ENCODE data around the gene FHIT. TPM values are rescaled to one million over a fixed set of nuclear protein-coding genes. Genes with fewer than 3 reads are reported as not detected.
"Not testable (repeated sequence)": the region's sequence is repeated elsewhere in the genome, so short reads cannot be mapped to it uniquely, and the experiment has no call there.

FHIT gene
- total RNA-seq, 1 experiment from 2014 or later: 0.34 TPM

DNA sequence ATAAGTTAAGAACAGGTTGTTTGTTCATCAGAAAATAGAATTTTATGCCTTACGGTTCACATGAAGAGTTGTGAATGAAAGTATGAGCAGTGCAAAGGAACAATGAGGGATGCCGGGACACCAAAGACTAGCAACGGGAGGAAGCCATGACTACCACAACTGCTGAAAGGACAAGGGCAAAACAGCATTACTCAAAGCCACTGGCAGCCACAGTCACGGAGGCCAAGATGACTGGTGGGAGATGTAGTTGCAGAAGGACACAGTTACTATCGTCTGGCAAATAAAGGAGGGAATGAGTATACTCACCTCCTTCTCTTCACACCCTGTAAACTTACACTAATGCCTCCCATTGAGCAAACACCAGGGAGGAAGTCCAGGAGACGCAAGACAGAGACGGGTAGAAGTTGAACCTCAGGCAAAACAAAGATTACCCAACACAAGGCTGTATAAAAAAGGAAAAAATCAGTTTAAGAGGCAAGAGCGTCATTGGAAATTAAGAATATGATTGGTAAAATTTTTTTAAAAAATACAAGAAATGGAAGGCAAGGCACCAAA lies 675.5 kb downstream of the FHIT start:
- no peak for DNase-seq (ENCODE audit: low read depth)

DNA sequence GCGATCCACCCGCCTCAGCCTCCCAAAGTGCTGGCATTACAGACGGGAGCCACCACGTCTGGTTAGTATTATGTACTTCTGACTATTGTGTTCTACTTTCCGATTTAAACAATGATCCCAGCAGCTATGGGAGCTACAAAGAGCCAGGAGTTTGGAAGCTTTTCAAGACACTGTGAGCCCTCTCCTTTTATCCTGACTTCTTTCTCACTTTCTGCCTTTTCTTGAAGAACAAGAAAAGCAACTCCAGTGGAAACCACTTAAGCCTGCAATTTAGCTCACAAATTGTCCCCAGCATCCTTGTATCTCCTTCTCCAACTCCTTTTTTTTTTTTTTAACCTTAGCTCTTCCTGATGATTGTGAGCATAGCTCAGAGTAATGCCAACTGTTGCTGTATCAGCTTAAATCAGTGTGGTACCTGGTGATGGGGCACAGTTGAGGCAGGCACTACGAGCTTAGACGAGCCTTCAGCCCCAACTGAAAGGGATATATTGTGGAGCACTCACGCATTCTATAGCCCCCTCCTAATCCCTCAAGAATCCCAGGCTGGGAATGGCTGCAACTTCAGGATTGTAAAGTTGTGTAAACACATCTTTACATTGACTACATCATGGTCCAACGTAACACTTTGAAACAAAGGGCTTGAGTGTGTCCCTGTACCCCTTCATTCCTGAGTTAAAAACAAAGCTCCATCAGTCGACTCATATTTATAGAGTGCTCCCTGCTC lies 677.0 kb downstream of the FHIT start:
- no peak for DNase-seq (ENCODE audit: low read depth)

DNA sequence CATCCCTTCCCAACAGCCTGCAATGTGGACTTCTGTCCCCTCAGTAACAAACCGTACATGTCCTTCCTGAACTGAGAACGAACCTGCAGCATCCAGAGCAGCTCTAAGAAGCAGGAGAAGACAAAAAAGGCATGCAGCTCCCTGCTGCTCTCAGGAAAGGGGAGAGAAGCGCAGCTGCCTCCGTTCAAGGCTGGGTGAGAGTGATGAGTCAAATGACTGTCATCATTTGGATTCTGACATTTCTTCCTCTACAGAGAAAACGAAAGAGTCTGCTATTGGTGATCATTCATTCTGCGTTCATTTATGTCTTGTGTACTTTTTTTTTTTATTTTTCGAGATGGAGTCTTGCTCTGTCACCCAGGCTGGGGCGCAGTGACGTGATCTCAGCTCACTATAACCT lies 677.8 kb downstream of the FHIT start:
- no peak for DNase-seq (ENCODE audit: low read depth)

DNA sequence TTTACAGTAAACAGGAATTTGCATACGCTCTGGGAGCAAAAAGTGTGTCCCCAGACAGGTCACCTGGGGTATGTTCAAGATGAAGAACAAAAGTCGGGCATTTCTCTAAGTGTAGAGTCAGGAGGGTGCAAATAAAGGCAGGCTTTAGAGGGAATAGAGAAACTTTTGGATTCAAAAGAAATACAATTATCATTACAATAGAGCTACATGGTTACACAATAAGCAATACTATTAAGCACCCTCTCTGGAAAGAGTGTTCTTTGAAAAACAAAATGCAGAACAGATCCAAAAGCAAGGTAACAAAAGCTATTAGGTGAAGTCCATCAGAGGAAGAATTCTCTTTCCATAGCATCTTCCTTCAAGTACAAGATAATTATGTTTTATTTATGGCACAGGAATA lies 679.7 kb downstream of the FHIT start:
- no peak for DNase-seq (ENCODE audit: low read depth)

DNA sequence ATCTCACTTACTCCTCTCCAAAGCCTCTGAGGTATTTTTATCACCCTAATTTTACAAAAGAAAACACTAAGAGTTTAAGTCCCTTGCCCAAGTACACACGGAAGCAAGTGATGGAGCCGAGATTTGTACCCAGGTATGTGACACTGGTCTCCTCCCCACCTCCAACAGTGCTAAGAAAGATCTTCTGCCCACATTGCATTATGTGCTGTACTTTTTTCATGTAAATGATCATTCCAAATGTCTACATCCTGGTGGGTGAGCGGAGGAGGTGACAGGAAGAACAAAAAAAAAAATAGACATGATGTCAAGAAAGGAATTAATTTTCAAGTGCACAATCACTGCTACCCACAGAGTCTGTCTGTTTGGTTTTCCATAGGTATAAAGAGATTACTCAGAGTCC lies 694.1 kb downstream of the FHIT start:
- DNase-seq (ENCODE audit: low read depth): no peak

DNA sequence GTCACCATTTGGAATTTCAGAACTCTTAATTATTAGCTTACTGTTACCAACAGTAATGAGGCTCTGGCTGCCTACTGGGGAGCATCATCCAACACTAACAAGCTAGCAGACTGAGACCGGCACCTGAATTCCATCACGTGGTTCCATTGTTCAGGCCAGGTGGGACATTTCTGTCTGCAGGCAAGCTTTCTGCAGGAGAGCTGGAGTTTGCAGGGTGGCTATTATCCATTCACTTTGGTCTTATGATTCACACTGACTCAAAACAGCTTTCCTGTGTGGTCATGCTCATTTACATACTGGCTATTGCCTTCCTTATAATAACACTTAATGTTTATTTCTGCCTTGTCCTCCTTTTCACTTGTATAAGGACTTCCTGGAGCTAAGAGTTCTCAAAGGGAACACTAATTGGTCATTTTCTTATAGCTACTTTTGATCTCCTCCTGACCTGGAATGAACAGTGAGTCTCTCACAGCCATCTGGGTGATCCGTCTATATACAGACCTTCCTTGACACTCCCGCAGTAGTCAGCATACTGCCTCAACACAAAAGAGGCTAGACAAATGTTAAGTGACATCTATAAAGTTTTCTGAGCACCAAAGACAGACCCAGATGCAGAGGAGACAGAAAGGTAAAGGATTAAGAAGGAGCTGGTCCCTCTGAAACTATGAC lies 695.4 kb downstream of the FHIT start:
- no peak for DNase-seq (ENCODE audit: low read depth)

DNA sequence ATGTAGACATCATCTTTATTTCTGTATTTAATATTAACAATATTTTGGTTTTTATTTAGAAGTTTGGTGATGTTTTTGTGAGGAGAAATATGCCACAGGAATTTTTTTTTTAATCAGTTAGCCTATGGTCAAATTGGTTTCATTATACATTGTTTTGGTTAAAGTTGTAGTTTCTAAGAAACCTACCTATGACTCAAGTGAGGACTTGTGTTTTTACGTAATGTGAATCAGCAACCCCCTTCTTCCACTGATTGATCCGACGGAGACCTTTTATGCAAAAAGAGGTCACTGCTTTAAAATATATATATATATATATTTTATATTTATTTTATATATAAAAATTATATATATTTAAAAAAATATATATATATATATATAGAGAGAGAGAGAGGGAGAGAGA lies 698.1 kb downstream of the FHIT start:
- no peak for DNase-seq (ENCODE audit: low read depth)

DNA sequence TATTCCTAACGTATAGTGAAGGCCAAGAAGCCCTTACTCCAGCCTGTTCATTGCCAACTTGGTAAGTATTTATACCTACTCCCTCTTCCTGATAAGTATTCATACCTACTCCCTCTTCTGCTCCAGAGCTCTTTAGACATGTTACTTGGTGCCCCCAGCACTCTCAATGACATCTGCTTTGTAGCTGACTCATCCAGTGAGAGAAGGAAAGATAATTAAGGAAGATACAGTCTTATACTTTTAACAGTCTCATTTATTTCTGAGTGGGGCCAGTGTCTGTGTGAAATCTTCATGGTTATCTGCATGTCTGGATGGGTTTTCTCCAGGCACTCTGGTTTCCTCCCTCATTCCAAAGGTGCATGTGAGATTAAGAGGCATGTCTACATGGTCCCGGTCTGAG lies 698.7 kb downstream of the FHIT start:
- no peak for DNase-seq (ENCODE audit: low read depth)

DNA sequence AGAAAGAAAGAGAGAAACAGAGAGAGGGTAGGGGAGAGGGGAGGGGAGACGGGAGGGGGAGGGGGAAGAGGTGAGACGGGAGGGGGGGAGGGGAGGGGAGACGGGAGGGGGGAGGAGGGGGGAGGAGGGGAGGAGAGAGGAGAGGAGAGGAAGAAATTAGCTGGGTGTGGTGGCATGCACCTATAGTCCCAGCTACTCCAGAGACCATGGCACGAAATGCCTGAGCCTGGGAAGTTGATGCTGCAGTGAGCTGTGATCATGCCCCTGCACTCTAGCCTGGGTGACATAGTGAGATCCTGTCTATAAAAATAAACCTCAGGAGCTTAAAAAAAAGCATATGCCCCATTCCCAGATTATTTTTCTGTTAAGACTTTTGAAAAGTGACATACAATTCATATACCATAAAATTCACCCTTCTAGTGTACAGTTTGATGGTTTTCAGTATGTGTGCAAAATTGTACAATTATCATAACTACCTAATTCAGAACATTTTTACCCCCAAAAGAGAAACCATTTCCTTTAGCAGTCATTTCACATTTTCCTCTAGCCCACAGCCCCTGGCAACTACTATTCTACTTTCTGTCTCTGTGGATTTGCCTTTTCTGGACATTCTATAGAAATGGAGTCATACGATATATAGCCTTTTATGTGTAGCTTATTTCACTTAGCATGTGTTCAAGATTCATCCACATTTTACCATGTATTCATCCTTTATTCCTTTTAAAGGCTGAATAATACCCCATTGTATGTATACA lies 699.6 kb downstream of the FHIT start:
- DNase-seq (ENCODE audit: low read depth): no peak

DNA sequence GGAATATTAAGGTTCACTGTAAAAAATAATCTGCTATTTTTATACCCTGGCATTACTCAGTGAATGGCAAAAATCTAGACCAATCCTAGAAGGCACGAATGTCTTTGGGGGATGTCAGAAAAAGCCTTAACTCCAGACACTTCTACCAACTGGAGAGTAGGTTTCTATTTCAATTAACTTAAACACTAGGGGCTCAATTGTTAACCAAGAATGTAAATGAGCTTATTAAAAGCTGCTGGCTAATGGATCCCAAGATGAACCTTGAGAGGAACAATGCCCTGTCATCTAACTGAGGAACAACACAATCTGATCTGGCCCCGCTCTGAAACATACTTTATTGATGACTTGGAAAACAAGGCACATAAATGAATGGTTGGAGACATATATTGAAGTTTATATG lies 701.4 kb downstream of the FHIT start:
- no peak for DNase-seq (ENCODE audit: low read depth)

DNA sequence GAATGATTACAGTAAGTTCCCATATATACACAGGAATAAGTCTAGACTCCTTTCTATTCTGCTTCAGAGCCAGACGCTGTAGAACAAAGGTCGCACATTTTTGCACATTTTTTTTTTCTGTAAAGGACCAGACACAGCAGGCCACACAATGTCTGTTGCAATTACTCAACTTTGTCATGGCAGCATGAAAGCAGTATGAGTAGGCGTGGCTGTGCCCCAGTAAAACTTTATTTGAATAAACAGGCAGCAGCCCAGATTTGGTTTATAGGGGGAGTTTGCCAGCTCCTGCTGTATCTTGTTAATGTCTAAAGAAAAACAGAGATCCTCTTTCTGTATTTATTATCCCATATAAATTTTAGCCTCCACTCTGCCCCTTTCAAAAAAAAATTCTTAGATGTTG lies 708.3 kb downstream of the FHIT start:
- DNase-seq (ENCODE audit: low read depth): no peak

DNA sequence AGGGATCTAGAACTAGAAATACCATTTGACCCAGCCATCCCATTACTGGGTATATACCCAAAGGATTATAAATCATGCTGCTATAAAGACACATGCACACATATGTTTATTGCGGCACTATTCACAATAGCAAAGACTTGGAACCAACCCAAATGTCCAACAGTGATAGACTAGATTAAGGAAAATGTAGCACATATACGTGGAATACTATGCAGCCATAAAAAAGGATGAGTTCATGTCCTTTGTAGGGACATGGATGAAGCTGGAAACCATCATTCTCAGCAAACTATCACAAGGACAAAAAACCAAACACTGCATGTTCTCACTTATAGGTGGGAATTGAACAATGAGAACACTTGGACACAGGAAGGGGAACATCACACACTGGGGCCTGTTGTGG lies 711.9 kb downstream of the FHIT start:
- not testable (repeated sequence) for DNase-seq (ENCODE audit: low read depth)

DNA sequence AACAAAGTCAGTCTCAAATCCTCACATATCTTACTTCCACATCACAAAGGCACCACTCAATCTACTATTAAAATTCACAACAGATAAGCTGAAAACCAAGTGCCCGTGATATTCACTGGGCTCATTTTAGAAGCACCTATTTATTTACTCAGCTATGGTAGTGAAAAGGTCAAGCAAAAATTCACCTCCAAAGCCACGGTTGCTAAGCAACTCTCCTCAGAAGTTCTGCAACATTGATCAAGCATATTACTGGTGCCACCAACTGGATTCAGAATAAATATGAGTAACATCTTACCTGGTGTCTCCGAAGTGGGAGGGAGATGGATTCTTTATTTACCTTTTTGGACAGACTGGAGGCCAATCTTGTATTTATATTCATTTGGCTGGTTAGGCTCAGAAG lies 714.8 kb downstream of the FHIT start:
- DNase-seq (ENCODE audit: low read depth): no peak

DNA sequence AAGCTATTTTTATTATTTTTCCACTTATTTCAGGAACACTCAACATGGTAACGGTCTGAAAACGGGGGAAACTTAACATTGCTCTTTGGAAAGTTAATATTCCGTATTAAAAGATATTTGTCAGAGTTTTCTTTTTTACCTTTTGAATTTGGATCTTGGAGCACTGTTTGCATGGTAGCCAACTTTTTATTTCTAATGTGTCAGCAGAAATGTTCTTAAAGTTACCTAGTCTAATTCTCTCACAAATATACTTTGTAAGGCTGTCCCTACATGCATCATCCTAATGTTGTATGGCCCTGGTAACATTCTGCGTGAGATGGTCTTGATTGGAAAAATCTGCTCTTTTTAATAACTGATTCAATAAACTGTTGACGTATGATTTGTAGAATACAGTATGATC lies 719.5 kb downstream of the FHIT start:
- no peak for DNase-seq (ENCODE audit: low read depth)

DNA sequence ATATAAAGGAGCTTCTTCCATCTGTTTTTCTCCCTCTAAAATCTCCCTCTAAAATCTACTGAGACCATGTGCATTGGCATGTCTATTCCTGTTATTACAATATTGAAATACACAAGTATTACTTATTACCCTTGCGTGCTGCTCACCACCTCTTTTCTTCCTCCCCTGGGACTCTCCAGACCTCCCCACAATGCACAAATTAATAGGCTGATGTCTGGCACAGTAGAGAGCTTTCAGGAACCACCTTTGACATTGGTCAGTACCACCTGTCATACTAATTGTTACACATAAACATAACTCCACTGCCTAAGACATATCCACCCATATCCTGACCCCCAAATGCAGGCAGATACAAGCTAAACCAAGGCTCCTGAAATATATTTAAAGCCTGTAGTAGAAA lies 722.6 kb downstream of the FHIT start:
- DNase-seq (ENCODE audit: low read depth): no peak

DNA sequence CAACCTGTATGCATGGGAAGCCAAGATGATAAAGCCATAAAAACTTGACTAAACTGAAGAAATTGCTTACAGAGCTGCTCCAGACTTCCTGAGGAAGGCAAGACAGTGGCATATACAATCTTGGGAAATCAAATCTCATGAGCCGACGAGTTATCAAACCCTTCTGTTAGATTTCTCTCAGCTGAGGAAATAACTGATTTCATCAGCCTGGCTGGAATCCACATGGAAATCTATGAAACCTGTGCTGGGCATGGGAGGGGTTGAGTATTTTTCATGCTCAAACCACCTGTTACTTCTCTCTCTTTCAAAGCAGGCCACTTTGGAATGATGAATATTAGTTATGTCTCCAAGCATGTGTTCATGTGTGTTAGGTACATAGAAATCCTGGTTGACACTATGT lies 727.7 kb downstream of the FHIT start:
- no peak for DNase-seq (ENCODE audit: low read depth)

DNA sequence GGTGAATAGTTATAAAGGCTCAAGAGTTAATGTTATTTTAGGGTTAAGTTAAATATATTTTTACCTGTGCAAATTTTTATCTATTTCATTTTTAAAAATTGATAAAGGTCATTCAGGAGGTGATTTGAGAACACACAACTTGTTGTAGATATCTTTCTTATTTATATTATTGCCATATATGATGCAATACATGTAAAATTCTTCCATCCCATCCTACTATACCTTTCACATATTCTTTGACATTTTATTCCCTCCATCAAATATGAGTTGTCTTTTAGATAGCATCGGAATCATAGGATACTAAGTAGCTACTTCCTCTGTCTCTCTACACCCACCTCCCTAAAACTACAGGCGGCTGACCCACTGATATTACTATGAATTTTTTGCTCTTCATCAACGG lies 734.1 kb downstream of the FHIT start:
- no peak for DNase-seq (ENCODE audit: low read depth)

DNA sequence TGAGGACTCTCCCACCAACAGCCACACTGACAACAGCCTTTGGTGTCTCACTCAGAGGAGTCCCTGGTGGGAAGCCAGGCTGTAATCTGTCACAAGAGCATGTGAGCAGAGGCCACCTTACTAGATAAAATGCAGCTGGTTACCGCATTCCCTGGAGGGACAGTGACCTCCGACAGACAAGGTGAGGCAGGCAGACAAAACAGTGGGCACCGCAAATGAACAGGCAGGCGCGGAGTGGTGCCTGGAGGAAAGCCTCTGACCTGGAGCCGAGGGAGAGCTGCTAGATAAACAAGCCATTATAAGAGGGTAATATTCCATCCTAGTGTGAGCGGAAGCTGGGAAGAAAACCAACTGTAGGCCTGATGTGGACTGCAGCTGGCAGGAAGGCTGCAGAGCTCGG lies 736.4 kb downstream of the FHIT start:
- DNase-seq (ENCODE audit: low read depth): no peak

DNA sequence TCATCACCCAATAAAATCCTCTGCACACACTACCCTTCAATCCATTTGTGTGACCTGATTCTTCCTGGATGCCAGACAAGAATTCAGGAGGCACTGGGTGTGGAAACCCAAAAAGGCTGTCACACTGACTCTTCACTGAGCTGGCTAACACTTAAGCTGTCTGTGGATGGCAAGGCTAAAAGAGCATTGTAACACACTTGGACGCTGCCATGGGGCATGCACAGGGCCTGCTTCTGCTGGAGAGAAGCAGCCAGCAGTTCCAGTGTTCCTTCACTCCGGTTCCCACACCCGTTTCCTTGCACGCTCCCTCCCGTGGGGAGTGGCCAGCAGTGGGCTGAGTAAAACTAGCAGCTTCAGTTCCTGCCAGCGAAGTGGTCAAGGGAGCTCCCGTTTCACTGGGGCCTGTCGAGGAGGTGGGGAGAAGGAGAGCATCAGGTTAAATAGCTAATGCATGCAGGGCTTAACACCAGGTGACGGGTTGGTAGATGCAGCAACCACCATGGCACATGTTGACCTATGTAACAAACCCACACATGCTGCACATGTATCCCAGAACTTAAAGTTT lies 737.1 kb downstream of the FHIT start:
- DNase-seq (ENCODE audit: low read depth): no peak

DNA sequence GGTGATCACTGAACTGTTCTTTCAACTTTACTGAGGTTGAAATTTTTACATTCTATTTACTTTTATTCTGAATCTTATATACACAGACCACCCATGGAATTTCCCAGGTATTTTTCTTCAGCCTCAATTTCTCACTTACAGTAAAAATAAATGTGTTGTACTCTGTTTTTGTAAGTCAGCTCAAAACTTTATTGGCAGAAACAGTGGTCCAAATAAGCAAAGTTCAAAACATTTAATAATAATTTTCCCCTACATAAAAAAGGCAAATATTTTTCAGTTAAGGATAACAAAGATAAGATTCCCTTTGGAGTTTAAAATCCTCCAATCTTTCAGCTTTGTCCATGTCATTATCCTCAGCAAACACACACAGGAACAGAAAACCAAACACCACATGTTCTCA lies 738.0 kb downstream of the FHIT start:
- no peak for DNase-seq (ENCODE audit: low read depth)

DNA sequence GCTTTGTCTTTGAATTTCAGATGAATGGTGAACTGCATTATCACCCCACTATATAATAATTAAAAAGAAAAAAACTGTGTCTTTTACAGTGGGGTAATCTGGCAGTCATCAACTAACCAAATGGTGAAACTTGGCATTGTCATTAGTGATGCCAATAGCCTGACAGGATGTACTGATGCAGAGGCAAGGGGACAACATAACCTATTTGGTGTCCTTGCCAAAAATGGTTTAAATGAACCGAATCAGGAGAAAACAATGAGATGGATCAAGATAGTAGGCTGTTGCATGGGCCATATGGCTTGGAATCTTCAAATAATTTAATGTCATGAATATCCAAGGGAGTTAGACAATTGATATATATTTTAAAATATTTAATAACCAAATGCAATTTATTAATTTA lies 738.7 kb downstream of the FHIT start:
- DNase-seq (ENCODE audit: low read depth): no peak

DNA sequence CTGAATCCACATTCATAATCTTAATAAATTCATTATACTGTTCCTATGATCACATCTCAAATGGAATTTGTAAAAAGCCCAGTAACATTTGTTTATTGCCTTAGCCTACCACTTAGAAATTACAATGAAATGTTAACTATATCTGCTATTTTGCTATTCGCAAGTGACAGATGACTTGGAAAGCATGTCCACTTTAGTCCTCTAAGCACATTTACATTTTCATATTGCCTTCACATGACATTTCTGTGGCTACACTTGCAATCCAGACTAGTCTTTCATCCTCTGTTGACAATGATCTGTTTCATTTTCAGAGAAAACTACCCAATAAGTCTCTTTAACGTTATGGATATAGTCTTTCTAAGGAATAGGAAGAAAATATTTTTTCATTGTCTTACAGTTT lies 741.8 kb downstream of the FHIT start:
- no peak for DNase-seq (ENCODE audit: low read depth)

All from LHCN-M2 (cell line).